ENCODE data around the gene CACNA1S.

The CACNA1S gene

DNA sequence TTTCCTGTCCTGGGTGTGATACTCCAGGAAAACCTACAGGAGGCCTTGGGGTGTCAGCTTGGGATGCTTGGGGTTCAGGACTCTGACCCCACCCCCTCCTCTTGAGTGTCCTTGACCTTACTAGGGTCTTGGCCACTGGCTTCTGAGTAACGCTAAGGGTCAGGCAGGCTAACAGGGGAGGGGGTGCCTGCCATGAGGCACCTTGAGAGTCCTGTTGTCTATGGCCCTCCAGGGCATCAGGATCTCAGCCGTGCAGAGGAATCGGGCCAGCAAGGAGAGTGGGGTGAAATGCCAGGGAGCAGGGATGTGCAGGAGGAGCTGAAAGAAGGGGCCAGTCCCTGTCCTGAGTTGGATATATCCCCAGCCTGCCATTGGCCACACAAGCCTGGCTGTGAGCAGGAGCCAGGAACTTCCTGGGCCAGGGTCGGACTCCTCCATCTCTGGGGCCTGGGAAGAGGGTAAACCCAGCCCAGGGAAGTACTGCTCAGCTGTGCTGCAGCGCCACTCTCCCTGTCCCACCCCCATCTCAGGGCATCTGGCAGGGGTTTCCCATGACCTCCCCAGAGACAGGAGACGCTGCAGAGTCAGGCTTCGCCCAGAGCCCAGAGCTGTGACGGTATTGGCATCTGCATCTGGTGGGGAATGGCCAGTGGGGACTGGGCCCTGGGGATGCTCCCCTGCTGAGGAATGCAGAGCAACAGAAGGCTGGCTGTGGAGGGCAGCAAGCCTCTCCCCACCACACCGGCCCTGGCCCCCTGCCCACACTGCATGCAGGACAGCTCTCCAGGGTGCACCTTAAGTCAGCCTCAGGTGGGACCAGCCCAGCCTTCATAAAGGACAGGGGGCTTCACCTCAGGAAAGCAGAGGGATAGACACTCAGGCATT lies 95.0 kb downstream of the CACNA1S start:
- CTCF ChIA-PET = interaction anchor here (0.5 to 4.4 kb wide), 7 partner anchors 8 to 138 kb away, joined by 3 to 24 read pairs (median 3); no protein-coding TSS in a partner anchor
- TF ChIP-seq, protein P1, sequence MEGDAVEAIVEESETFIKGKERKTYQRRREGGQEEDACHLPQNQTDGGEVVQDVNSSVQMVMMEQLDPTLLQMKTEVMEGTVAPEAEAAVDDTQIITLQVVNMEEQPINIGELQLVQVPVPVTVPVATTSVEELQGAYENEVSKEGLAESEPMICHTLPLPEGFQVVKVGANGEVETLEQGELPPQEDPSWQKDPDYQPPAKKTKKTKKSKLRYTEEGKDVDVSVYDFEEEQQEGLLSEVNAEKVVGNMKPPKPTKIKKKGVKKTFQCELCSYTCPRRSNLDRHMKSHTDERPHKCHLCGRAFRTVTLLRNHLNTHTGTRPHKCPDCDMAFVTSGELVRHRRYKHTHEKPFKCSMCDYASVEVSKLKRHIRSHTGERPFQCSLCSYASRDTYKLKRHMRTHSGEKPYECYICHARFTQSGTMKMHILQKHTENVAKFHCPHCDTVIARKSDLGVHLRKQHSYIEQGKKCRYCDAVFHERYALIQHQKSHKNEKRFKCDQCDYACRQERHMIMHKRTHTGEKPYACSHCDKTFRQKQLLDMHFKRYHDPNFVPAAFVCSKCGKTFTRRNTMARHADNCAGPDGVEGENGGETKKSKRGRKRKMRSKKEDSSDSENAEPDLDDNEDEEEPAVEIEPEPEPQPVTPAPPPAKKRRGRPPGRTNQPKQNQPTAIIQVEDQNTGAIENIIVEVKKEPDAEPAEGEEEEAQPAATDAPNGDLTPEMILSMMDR (IDR thresholded peaks at IDR 0.05; ENCODE audit: insufficient read depth, low read length, missing control alignments) = no peak
- POLR2A ChIA-PET = interaction anchor here (2.0 kb wide), 1 partner anchor 9 kb away, joined by 7 read pairs; no protein-coding TSS in a partner anchor
- DNase-seq (ENCODE audit: low read depth, low spot score) = no peak
- H3K4me3 ChIP-seq (ENCODE audit: low read depth, low read length) = no peak overlapping the region

DNA sequence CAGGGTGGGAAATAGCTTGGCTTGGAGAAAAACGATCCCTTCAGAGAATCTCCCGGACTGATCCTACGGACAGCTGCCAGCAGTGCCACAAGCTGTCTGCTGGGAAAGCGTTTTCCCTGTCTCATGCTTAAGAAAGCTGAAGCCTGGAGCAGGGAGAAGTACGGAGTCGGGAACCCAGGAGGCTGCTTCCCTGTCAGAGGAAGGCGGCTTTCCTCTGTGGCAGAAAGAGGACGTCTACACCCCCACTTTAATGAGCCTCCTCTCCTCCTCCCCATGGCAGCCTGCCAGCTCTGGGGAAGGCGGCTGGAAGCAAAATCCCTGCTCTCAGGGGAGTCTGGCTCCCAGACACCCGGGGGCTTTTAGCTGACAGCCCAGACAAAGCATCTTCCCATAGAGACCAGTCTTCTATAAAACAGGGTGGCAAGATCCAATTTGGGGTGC lies 96.0 kb downstream of the CACNA1S start:
- CTCF ChIA-PET = interaction anchor here (1.1 to 4.4 kb wide), 8 partner anchors 9 to 69 kb away, joined by 3 to 24 read pairs (median 6); no protein-coding TSS in a partner anchor
- no peak for DNase-seq (ENCODE audit: low read depth, low spot score)
- TF ChIP-seq, protein P1 (IDR thresholded peaks at IDR 0.05; ENCODE audit: insufficient read depth, low read length, missing control alignments) = no peak
- POLR2A ChIA-PET = interaction anchor here (2.0 kb wide), 1 partner anchor 10 kb away, joined by 7 read pairs; no protein-coding TSS in a partner anchor
- H3K4me3 ChIP-seq (ENCODE audit: low read depth, low read length) = no peak overlapping the region

DNA sequence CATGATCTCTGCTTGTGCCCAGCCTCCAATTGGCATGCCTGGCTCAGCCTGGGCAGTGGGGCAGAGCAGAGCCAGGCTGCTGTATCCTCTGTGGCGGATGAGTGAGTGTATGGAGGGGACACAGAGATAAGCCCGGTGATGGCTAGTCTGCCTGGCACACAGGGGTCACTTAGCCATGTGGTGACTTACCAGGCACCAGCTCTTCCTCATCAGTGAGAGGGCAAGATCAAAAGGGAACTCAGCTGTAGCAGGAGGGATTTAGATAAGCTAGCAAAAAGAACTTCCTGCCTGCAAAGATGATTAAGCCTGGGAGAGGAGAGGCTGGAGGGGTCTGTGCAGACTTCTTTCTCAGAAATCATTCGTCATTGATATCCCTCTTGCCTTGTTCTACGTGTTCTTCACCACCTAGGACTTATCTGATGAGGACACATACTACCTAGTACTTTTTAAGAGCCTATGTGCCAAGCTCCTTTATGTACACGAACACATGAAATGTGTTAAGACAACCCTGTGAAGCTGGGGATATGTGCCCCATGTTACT lies 96.6 kb downstream of the CACNA1S start:
- H3K4me3 ChIP-seq (ENCODE audit: low read depth, low read length) = no peak overlapping the region
- ChIA-PET CTCF (interaction anchor here (0.6 to 4.4 kb wide), 9 partner anchors 10 to 104 kb away, joined by 3 to 24 read pairs (median 6); no protein-coding TSS in a partner anchor), POLR2A (interaction anchor here (2.0 kb wide), 1 partner anchor 11 kb away, joined by 7 read pairs; no protein-coding TSS in a partner anchor)
- no peak for DNase-seq (ENCODE audit: low read depth, low spot score)
- TF ChIP-seq, protein P1 (IDR thresholded peaks at IDR 0.05; ENCODE audit: insufficient read depth, low read length, missing control alignments) = no peak

DNA sequence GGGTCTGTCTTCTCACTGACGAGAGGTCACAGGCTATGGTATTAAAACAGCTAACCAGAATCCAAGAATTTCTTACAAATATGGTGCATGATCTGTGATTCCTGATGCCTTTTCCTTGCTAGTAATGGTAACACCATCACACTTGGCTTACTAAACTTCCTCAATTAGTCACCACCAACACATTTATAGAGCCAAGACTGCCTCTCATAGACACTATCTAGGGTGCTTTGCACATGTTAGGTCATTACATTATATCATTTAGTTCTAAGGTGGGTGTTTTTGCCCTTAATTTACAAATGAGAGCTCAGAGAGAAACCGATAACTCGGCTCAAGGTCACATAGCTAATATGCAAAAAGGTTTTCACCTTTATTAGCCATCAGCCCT lies 97.4 kb downstream of the CACNA1S start:
- ChIA-PET POLR2A (no interaction called here), CTCF (interaction anchor here (0.6 to 4.4 kb wide), 7 partner anchors 9 to 105 kb away, joined by 3 to 24 read pairs (median 6); no protein-coding TSS in a partner anchor)
- TF ChIP-seq, protein P1 (IDR thresholded peaks at IDR 0.05; ENCODE audit: insufficient read depth, low read length, missing control alignments) = no peak
- no peak for DNase-seq (ENCODE audit: low read depth, low spot score)
- no peak overlapping the region for H3K4me3 ChIP-seq (ENCODE audit: low read depth, low read length)

DNA sequence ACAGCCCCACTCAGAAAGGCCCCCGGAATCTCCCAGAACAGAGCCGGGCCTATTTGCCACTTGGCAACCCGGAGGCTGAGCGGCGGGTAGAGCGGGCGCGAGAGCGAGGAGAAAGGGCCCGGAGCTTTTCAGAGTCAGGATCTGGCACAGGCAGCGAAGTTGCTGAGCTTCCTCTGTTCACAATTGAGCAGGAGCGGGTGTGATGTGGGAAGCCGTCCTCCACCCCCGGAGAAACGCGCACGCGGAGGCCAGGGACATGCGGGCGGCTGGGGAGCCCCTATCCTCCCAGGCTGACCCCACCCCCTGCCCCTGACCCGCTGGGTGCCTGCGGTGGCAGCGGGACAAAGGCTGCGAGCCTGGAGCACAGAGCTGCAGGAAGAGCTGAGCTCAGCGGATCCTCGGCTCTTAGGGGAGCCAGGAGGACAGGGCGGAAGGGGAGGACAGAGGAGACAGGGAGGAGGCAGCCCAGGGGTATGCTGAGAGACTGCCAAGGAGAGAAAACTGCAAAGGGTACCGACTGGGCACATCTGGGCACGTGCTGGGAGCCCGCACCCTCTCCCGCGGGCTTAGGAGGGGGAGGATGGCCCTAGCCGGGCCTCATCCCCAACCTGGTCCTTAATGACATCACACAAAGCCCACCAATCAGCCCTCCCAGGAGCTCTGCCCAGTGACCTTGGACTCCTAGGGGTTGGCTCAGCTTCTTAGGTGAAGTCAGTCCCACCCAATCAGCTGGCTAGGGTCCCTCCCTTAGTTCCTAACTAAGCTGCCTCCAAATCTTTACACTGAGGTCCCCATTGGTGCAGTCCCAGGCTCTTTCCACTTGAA lies 98.0 kb downstream of the CACNA1S start:
- ChIA-PET CTCF (interaction anchor here (1.2 to 4.4 kb wide), 3 partner anchors 28 to 124 kb away, joined by 3 to 24 read pairs (median 5); no protein-coding TSS in a partner anchor), POLR2A (no interaction called here)
- TF ChIP-seq, protein P1 (IDR thresholded peaks at IDR 0.05; ENCODE audit: insufficient read depth, low read length, missing control alignments) = no peak
- DNase-seq (ENCODE audit: low read depth, low spot score) = no peak
- no peak overlapping the region for H3K4me3 ChIP-seq (ENCODE audit: low read depth, low read length)
